ENCODE results near the gene RAMACL. TPM values are rescaled to one million over a fixed set of nuclear protein-coding genes. Genes with fewer than 3 reads are reported as not detected.

Gene RAMACL
- total RNA-seq, 1 donor from 2014 or later: 8.0 TPM

DNA sequence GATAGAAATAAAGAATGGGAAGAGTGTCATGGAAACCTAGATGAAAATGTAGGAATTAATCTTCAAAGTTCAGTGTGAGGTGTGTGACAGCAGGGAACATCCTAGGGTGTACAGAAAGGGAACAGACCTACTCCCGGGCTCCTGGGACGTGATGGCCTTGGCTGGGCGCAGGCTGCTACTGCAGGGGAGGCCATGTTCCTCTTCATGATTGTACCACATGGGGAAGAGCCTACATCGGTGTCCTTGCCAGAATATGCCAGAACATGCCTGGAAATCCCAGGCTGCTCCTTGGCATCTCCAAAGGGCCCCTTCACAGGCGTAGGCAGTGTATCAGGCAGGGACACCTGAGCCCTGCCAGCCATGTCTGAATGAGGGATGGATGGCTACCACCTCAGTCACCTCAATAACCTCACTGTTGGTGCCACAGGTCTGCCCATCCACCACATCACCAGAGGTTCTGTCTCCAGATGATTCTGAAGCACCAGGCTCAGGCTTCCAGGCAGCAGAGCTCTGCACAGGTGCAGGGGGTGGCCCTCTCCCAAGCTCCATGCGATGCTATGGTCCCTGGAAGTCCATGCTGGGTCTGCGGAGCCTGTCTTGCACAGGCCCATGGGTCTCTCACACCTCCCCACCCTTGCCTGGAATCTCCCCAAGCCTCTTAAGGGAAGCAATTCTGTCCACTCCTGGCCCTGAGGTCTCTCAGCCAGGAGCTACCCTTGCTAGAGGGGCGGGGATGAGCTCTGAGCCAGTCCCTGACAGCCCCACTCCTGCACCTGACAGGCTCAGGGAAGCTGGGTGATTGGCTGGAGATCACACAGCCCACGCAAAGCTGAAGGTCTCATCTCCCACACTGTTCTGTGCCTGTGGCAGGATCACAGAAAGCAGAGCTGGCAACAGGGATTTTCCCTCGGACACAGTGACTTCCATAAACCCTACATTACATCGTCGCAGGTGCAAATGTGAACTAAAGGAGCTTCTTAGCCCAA is 20.2 kb downstream of the RAMACL start:
- DNase-seq (no peak), ATAC-seq (peak; percentile 21)
- H3K9me3 ChIP-seq: no peaks in the 10 kb centered on the region
- no peak overlapping the region for H3K27ac ChIP-seq
- no peaks in the 10 kb centered on the region for H3K27me3 ChIP-seq
- H3K36me3 ChIP-seq: no peaks in the 10 kb centered on the region
- H3K4me1 ChIP-seq: no peaks in the 10 kb centered on the region
- TF ChIP-seq, protein P1, sequence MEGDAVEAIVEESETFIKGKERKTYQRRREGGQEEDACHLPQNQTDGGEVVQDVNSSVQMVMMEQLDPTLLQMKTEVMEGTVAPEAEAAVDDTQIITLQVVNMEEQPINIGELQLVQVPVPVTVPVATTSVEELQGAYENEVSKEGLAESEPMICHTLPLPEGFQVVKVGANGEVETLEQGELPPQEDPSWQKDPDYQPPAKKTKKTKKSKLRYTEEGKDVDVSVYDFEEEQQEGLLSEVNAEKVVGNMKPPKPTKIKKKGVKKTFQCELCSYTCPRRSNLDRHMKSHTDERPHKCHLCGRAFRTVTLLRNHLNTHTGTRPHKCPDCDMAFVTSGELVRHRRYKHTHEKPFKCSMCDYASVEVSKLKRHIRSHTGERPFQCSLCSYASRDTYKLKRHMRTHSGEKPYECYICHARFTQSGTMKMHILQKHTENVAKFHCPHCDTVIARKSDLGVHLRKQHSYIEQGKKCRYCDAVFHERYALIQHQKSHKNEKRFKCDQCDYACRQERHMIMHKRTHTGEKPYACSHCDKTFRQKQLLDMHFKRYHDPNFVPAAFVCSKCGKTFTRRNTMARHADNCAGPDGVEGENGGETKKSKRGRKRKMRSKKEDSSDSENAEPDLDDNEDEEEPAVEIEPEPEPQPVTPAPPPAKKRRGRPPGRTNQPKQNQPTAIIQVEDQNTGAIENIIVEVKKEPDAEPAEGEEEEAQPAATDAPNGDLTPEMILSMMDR (IDR thresholded peaks at IDR 0.05): no peak
- intact Hi-C loops (cut with DNase I): no loop called here
- no peak overlapping the region for H3K4me3 ChIP-seq

DNA sequence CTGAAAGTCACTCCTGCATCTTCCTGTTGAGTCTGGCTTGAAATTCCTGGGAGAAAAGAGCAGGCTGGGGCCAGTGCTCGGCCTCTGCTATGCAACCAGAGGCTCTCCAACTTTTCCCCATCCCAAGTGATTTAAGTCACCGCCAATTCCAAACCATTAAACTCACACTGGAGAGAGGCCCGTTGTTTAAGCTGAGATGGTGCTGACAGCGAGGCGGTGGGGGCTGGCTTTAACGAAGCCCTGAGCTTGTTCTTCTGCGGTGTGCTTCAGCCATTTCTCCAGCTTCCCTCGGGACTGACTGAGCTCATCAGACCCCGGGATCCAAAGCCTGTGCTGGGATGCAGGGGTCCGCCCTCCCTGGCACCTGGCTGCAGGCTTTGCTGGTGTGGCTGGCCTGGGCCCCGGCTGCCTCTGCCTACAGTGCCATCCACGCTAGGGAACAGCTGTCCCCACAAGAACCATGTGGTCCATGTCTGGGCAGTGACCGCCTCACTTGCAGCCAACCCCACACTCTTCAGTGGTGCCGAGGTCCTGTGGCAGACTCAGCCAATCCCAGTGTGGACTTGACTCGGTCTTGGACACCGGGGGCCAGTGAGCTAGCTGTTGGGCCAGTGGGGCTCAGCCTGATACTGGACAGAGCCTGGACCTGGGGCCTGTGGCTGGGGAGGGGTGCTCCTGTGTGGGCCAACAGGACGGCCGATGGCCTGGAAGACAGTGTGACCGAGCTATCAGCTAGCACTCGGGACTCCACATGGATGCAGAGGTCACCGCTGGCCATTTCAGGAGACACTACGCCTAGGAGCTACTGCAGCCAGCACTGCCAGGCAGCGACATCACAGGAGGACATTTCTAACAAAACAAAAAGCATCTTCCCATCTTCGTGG is 21.2 kb downstream of the RAMACL start:
- DNase-seq: no peak
- H3K4me3 ChIP-seq: no peak overlapping the region

DNA sequence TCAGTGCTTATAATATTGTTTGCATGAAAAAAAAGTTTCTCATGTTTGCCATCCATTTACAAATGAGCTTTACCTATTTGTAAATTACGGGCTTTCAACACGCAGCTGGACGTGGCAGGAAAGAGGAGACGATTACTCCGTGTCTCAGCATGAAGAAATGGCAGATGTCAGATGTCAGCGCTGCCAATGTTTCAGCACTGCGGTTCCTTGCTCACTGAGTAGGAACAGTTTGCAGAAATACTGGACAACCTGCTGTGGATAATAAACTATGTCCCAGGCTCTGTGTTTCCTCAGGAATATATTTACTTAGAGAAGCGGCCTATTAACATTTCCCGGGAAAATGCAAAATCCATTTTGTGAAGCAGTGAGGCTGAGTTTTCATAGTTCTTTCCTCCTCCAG is 22.7 kb downstream of the RAMACL start:
- no peaks in the 10 kb centered on the region for H3K27me3 ChIP-seq
- no peaks in the 10 kb centered on the region for H3K4me1 ChIP-seq
- TF ChIP-seq, protein P1 (IDR thresholded peaks at IDR 0.05): no peak
- H3K4me3 ChIP-seq: no peak overlapping the region
- intact Hi-C loops (cut with DNase I): no loop called here
- DNase-seq (no peak), ATAC-seq (no peak)
- H3K9me3 ChIP-seq: peaks cover 9% of the 10 kb centered on the region
- H3K36me3 ChIP-seq: no peaks in the 10 kb centered on the region
- no peak overlapping the region for H3K27ac ChIP-seq

More for the DNA sequence above, 21.2 kb downstream of the RAMACL start:
- TF ChIP-seq, protein P1 (IDR thresholded peaks at IDR 0.05): no peak
- Histone ChIP-seq H3K36me3 (no peaks in the 10 kb centered on the region), H3K27ac (no peak overlapping the region), H3K27me3 (no peaks in the 10 kb centered on the region), H3K9me3 (no peaks in the 10 kb centered on the region), H3K4me1 (no peaks in the 10 kb centered on the region)
- no peak for ATAC-seq
- intact Hi-C loops (cut with DNase I): no loop called here

DNA sequence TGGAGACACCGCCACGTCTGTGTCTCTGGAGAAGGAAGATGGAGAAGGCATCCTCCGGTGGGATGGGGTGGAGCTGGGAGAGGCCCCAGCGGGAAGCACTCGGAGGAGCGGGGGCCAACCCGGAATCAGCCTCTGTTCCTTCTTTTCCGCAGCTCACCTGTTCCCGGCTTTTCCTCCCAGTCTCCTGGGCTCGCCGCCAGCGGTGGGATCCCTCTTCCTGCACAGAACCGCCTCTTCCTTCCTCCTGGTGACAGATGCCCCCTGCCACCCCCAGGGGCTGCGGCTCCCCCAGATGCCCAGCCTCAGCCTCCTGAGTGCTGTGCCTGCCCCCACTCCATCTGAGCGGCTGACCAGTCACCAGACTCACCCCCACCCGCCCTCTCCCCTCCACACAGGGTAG is 23.3 kb downstream of the RAMACL start:
- TF ChIP-seq, protein P1 (IDR thresholded peaks at IDR 0.05): no peak
- Histone ChIP-seq H3K4me1 (no peaks in the 10 kb centered on the region), H3K27ac (no peak overlapping the region), H3K4me3 (no peak overlapping the region), H3K36me3 (no peaks in the 10 kb centered on the region), H3K9me3 (peaks cover 9% of the 10 kb centered on the region), H3K27me3 (no peaks in the 10 kb centered on the region)
- DNase-seq: no peak
- ATAC-seq: no peak
- intact Hi-C loops (cut with DNase I): no loop called here

DNA sequence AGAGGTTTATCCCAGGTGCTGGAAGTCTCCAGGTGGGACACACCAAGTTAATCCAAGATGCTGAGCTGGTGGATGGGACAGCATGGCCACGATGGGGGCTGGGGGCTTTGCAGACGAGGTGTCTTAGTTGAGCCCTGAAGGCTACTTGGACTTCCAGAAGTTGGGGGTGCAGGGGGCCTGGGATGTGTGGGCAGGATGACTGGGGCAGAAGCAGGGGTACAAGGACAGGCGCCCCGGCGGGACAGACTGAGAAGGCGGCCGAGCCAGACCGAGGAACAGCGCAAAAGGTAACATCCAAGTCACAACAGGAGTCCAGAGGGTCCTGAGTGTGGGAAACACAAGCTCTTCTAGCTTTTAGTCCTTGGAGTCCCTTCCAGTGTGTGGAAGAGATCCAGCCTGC is 23.8 kb downstream of the RAMACL start:
- intact Hi-C loops (cut with DNase I): no loop called here
- Histone ChIP-seq H3K4me1 (peaks cover 4% of the 10 kb centered on the region), H3K27ac (no peak overlapping the region), H3K9me3 (peaks cover 9% of the 10 kb centered on the region), H3K36me3 (no peaks in the 10 kb centered on the region), H3K27me3 (no peaks in the 10 kb centered on the region), H3K4me3 (no peak overlapping the region)
- TF ChIP-seq, protein P1 (IDR thresholded peaks at IDR 0.05): no peak
- ATAC-seq (no peak), DNase-seq (no peak)
